Endothelial cell of umbilical vein (primary cell): Measurements from ENCODE around the gene RASAL2. TPM values are rescaled to one million over a fixed set of nuclear protein-coding genes. Genes with fewer than 3 reads are reported as not detected.

Source experiments
- BruUV-seq: library from RNA; stranded (reverse); fragments of 400-500 nt; replicated peaks from 2 replicates; lab custom pipeline; 2021; lab: Mats Ljungman, UMichigan
- CTCF ChIA-PET: fragments of 300-600, 350-600 bp; sonication (Branson Sonifier 250); formaldehyde crosslinking; loops from one replicate; lab custom pipeline; 2021; ENCODE audit warnings: antibody characterized with exemption, inconsistent platforms; lab: Charles Lee
- POLR2A ChIA-PET: fragments of 300-600, 350-600 bp; sonication (Branson Sonifier 250); formaldehyde crosslinking; loops from one replicate; lab custom pipeline; 2021; ENCODE audit warnings: antibody characterized with exemption, inconsistent platforms; lab: Charles Lee
- DNase-seq: peaks from one replicate; pipeline ENCODE4 v3.0.0-alpha.2; 2011; ENCODE audit warnings: low read depth, low spot score
- FAIRE-seq: peaks from 2 replicates; lab custom pipeline; 2011; peaks lifted over from hg19 to GRCh38; lab: Jason Lieb, UNC
- H2AFZ ChIP-seq: 2 replicates; pipeline ENCODE4 v1.6.0; 2012; ENCODE audit warnings: low read depth, low read length, control low read depth, inconsistent platforms
- H3K27ac ChIP-seq: 2 replicates; pipeline ENCODE4 v1.5.1; 2011; ENCODE audit warnings: low read depth, mild to moderate bottlenecking, control low read depth, low read length, moderate library complexity; ENCODE audit not compliant: insufficient read depth
- H3K27me3 ChIP-seq, 2 experiments: 2 replicates each; pipeline versions ENCODE4 v1.6.0 to v1.6.1; 2011; ENCODE audit warnings: low read length in 2 of 2, mixed read lengths in 1 of 2; ENCODE audit not compliant: control insufficient read depth in 2 of 2, insufficient read depth in 2 of 2
- H3K36me3 ChIP-seq, 2 experiments: 2 replicates in 1 of 2; 3 replicates in 1 of 2; pipeline ENCODE4 v1.5.1; 2011; ENCODE audit warnings: low read length in 2 of 2, mild to moderate bottlenecking in 1 of 2, moderate library complexity in 1 of 2; ENCODE audit not compliant: control insufficient read depth in 2 of 2, insufficient read depth in 2 of 2; ENCODE audit errors: extremely low read depth in 1 of 2
- H3K4me1 ChIP-seq: 3 replicates; pipeline ENCODE4 v1.5.1; 2011; ENCODE audit warnings: mild to moderate bottlenecking, low read length; ENCODE audit not compliant: control insufficient read depth, insufficient read depth; ENCODE audit errors: extremely low read depth
- H3K4me2 ChIP-seq: 2 replicates; pipeline ENCODE4 v1.6.1; 2011; ENCODE audit warnings: low read length, control low read depth, mixed read lengths; ENCODE audit not compliant: insufficient read depth
- H3K4me3 ChIP-seq, 3 experiments: fragments of 200-600 bp in 1 of 3; sonication (generic), shearing (Covaris generic) in 1 of 3; replicated peaks in 1 of 3; 2 replicates each; pipeline ENCODE4 v1.5.1; 2011 to 2016; ENCODE audit warnings: control low read depth in 3 of 3, low read length in 3 of 3, mild to moderate bottlenecking in 2 of 3, inconsistent platforms in 1 of 3, low read depth in 1 of 3, moderate library complexity in 1 of 3; ENCODE audit not compliant: insufficient read depth in 1 of 3
- H3K79me2 ChIP-seq: 2 replicates; pipeline ENCODE4 v1.6.0; 2012; ENCODE audit warnings: low read length, inconsistent platforms; ENCODE audit not compliant: control insufficient read depth, insufficient read depth
- H3K9ac ChIP-seq: replicated peaks from 2 replicates; pipeline ENCODE3; 2011; ENCODE audit warnings: low read length, control low read depth; ENCODE audit not compliant: insufficient read depth; ENCODE audit errors: extremely low read depth
- H3K9me1 ChIP-seq: replicated peaks from 3 replicates; pipeline ENCODE4 v1.6.0; 2011; ENCODE audit warnings: mild to moderate bottlenecking, low read length; ENCODE audit not compliant: control insufficient read depth, insufficient read depth; ENCODE audit errors: extremely low read depth
- H3K9me3 ChIP-seq: replicated peaks from 2 replicates; pipeline ENCODE4 v1.5.1; 2012; ENCODE audit warnings: low read length, inconsistent platforms; ENCODE audit not compliant: control insufficient read depth, insufficient read depth
- H4K20me1 ChIP-seq: replicated peaks from 2 replicates; pipeline ENCODE3; 2011; ENCODE audit warnings: mild to moderate bottlenecking, low read length; ENCODE audit not compliant: control insufficient read depth, insufficient read depth; ENCODE audit errors: extremely low read depth
- CTCF ChIP-seq, 2 donors: IDR thresholded peaks; 1 replicate in 1 of 2; 2 replicates in 1 of 2; pipeline ENCODE4 v1.5.1; 2011; ENCODE audit warnings: low read length in 2 of 2, mild to moderate bottlenecking in 2 of 2, moderate library complexity in 2 of 2, control low read depth in 1 of 2, inconsistent platforms in 1 of 2, low read depth in 1 of 2; ENCODE audit not compliant: insufficient read depth in 1 of 2; ENCODE audit errors: extremely low read depth in 1 of 2
- EZH2 ChIP-seq: IDR thresholded peaks from 2 replicates; pipeline ENCODE4 v1.6.1; 2012; ENCODE audit warnings: borderline replicate concordance, low read depth, mild to moderate bottlenecking, moderate library complexity, low read length, inconsistent platforms; ENCODE audit not compliant: severe bottlenecking
- FOS ChIP-seq: IDR thresholded peaks from 2 replicates; pipeline ENCODE4 v1.6.1; 2011; ENCODE audit warnings: mild to moderate bottlenecking, low read length, moderate library complexity, borderline replicate concordance; ENCODE audit not compliant: insufficient read depth
- GATA2 ChIP-seq: IDR thresholded peaks from 2 replicates; pipeline ENCODE4 v1.7.0; 2011; ENCODE audit warnings: low read depth, mild to moderate bottlenecking, moderate library complexity, mixed read lengths, low read length; ENCODE audit not compliant: insufficient read length, insufficient read depth
- JUN ChIP-seq: IDR thresholded peaks from 2 replicates; pipeline ENCODE4 v1.6.1; 2011; ENCODE audit warnings: borderline replicate concordance, low read depth; ENCODE audit not compliant: insufficient read length, insufficient read depth
- MAX ChIP-seq: IDR thresholded peaks from 2 replicates; pipeline ENCODE4 v1.6.1; 2011; ENCODE audit not compliant: insufficient read depth, insufficient read length
- MYC ChIP-seq: IDR thresholded peaks from one replicate; pipeline ENCODE4 v1.6.1; 2011; ENCODE audit warnings: mild to moderate bottlenecking, low read depth, low read length
- POLR2A ChIP-seq: IDR thresholded peaks from 2 replicates; pipeline ENCODE4 v1.6.1; 2012; ENCODE audit warnings: low read depth, mild to moderate bottlenecking, control low read depth, low read length
- POLR2AphosphoS5 ChIP-seq: IDR thresholded peaks from 2 replicates; pipeline ENCODE4 v1.6.1; 2012; ENCODE audit warnings: low read depth, mild to moderate bottlenecking, control low read depth, low read length, moderate library complexity; ENCODE audit not compliant: insufficient read depth
- dilution Hi-C: fragments of 300-500 bp; cut with MboI; formaldehyde crosslinking; loops from one replicate; pipeline ENCODE4 v1.15.0; 2019; ENCODE audit warnings: low sequenced_read_pairs; ENCODE audit not compliant: extremely low pct_ligation_motif_present
- intact Hi-C: fragments of 100-400 bp; cut with micrococcal nuclease; formaldehyde crosslinking; loops from one replicate; pipeline ENCODE4 v1.10.0; 2022
- polyA plus RNA-seq, 4 experiments: library from polyadenylated mRNA; depleted of rRNA in 3 of 4; stranded (reverse) in 3 of 4; unstranded in 1 of 4; fragments of >200 nt; gene quantifications; 2 replicates each; pipeline versions ENCODE4 v1.2.1 to v1.2.3, GENCODE V29; 2011 to 2012; ENCODE audit warnings: missing spikeins in 1 of 4
- total RNA-seq: library from RNA; stranded (reverse); gene quantifications from 2 replicates; pipeline ENCODE4 v1.2.3, GENCODE V29; 2021

Gene RASAL2
- total and polyA plus RNA-seq, 2 donors (not counting 3 experiments of a cell fraction or from before 2014, with no cell fraction given): 12.5 to 15.5 TPM

- dilution Hi-C loops: no loop called here
- no peaks in the 10 kb centered on the region for H3K36me3 ChIP-seq
- DNase-seq (no peak), FAIRE-seq (no peak)
- no peaks in the 10 kb centered on the region for H4K20me1 ChIP-seq
- no peaks in the 10 kb centered on the region for H3K27me3 ChIP-seq
- H3K27ac ChIP-seq: no peak overlapping the region
- POLR2A ChIA-PET: no interaction called here
- no TSS peak for BruUV-seq
- no peaks in the 10 kb centered on the region for H3K9me1 ChIP-seq
- H3K79me2 ChIP-seq: peaks cover 5% of the 10 kb centered on the region
- H3K9me3 ChIP-seq: no peaks in the 10 kb centered on the region
- intact Hi-C loops: no loop called here
- CTCF ChIA-PET: no interaction called here
- no peak overlapping the region for H3K9ac ChIP-seq
- H2AFZ ChIP-seq: no peak overlapping the region
- H3K4me2 ChIP-seq: no peak overlapping the region
- no peak overlapping the region for H3K4me3 ChIP-seq
- TF ChIP-seq JUN (no peak), MAX (no peak), POLR2AphosphoS5 (no peak), GATA2 (no peak), MYC (no peak)
- H3K4me1 ChIP-seq: no peaks in the 10 kb centered on the region
Observed at GRCh38 chr1:178118524-178118923, 24.6 kb downstream of the RASAL2 start.

GRCh38 chr1:178119628-178120027 lies 25.7 kb downstream of the RASAL2 start:
- BruUV-seq: no TSS peak

More at GRCh38 chr1:178119628-178120027, 25.7 kb downstream of the RASAL2 start:
- Histone ChIP-seq H3K27ac (no peak overlapping the region), H3K27me3 (no peaks in the 10 kb centered on the region), H3K4me3 (no peak overlapping the region), H3K79me2 (peaks cover 5% of the 10 kb centered on the region), H3K4me1 (no peaks in the 10 kb centered on the region), H2AFZ (no peak overlapping the region), H3K9ac (no peak overlapping the region), H3K9me1 (no peaks in the 10 kb centered on the region), H3K4me2 (no peak overlapping the region), H3K9me3 (no peaks in the 10 kb centered on the region), H3K36me3 (no peaks in the 10 kb centered on the region), H4K20me1 (no peaks in the 10 kb centered on the region)
- ChIA-PET CTCF (interaction anchor here (1.5 kb wide), 1 partner anchor 191 kb away, joined by 4 read pairs; no protein-coding TSS in a partner anchor), POLR2A (no interaction called here)
- TF ChIP-seq CTCF (IDR thresholded peaks at IDR 0.05; ENCODE audit: extremely low read depth in 1 of 2, insufficient read depth in 1 of 2, low read depth in 1 of 2, low read length in 2 of 2): no peak
- no peak for TF ChIP-seq FOS
- TF ChIP-seq POLR2AphosphoS5: no peak
- TF ChIP-seq MYC: no peak
- TF ChIP-seq JUN: no peak
- no peak for TF ChIP-seq EZH2
- no peak for TF ChIP-seq MAX
- no peak for TF ChIP-seq GATA2
- no peak for TF ChIP-seq POLR2A
- no peak for DNase-seq
- intact Hi-C loops: no loop called here
- dilution Hi-C loops: no loop called here
- no peak for FAIRE-seq
